Tibial artery (tissue), 4 donors: ENCODE measurements around the gene TMEM143.

ENCODE experiments used
- DNase-seq, 2 donors: peaks; one replicate each; pipeline ENCODE4 v3.0.0-alpha.2; 2019
- H3K27ac ChIP-seq, 2 donors: fragments of 200-600 bp; sonication (generic) in 1 of 2; 1 replicate in 1 of 2; 2 replicates in 1 of 2; pipeline ENCODE4 v1.5.1; 2018 to 2019; ENCODE audit warnings: mild to moderate bottlenecking in 1 of 2
- H3K27me3 ChIP-seq, 2 donors: fragments of 200-600 bp; sonication (generic) in 1 of 2; one replicate each; pipeline versions ENCODE4 v1.5.1 to v1.6.0; 2016 to 2019
- H3K36me3 ChIP-seq, 3 donors: fragments of 200-600 bp; sonication (generic) in 2 of 3; one replicate each; pipeline ENCODE4 v1.5.1; 2016 to 2019; ENCODE audit warnings: mild to moderate bottlenecking in 2 of 3
- H3K4me1 ChIP-seq, 4 donors: fragments of 200-600 bp; sonication (generic) in 2 of 4; 1 replicate in 3 of 4; 2 replicates in 1 of 4; pipeline ENCODE4 v1.5.1; 2016 to 2019
- H3K4me3 ChIP-seq, 2 donors: fragments of 200-600 bp; sonication (generic) in 1 of 2; 1 replicate in 1 of 2; 2 replicates in 1 of 2; pipeline ENCODE4 v1.5.1; 2018 to 2019; ENCODE audit warnings: mild to moderate bottlenecking in 2 of 2
- H3K9me3 ChIP-seq, 3 donors: fragments of 200-600 bp; sonication (generic) in 1 of 3; one replicate each; pipeline ENCODE4 v1.5.1; 2016 to 2019
- CTCF ChIP-seq, 2 experiments: fragments of 200-600 bp in 1 of 2; fragments of 450-650 bp in 1 of 2; IDR thresholded peaks; one replicate each; pipeline ENCODE4 v1.5.1; 2017 to 2019; ENCODE audit warnings: antibody characterized with exemption in 2 of 2, mild to moderate bottlenecking in 1 of 2, moderate library complexity in 1 of 2
- intact Hi-C: fragments of 100-400 bp; cut with DNase I; formaldehyde crosslinking; loops from one replicate; pipeline ENCODE4 v1.15.0; 2023; ENCODE audit warnings: low total_unique reads

The TMEM143 gene

GRCh38 chr19:48329167-48329891 lies 34.4 kb downstream of the TMEM143 start:
- no peak overlapping the region for H3K4me3 ChIP-seq
- no peak for DNase-seq
- no peaks in the 10 kb centered on the region for H3K27me3 ChIP-seq
- H3K27ac ChIP-seq: peak overlapping the region in 1 of 2 donors; percentile 45
- intact Hi-C loops: no loop called here
- TF ChIP-seq CTCF (IDR thresholded peaks at IDR 0.05): no peak
- peaks cover 0 to 46% (median 43%) of the 10 kb centered on the region in 4 donors for H3K4me1 ChIP-seq
- no peaks in the 10 kb centered on the region for H3K9me3 ChIP-seq
- H3K36me3 ChIP-seq: peaks cover 0 to 15% (median 10%) of the 10 kb centered on the region in 3 donors

GRCh38 chr19:48325265-48325910 lies 38.4 kb downstream of the TMEM143 start, which contains the start of gene EMP3:
Gene EMP3, plus strand, starts transcription at chr19:48325552. Its CDS starts 1,293 bp downstream, at chr19:48326845.
- H3K27me3 ChIP-seq: no peaks in the 10 kb centered on the region
- peaks cover 0 to 52% (median 38%) of the 10 kb centered on the region in 4 donors for H3K4me1 ChIP-seq
- no peak for TF ChIP-seq CTCF (IDR thresholded peaks at IDR 0.05)
- peaks cover 0 to 10% (median 10%) of the 10 kb centered on the region in 3 donors for H3K36me3 ChIP-seq
- peak within 1 kb of the TSS; percentile 88 to 90 for H3K27ac ChIP-seq
- H3K9me3 ChIP-seq: no peaks in the 10 kb centered on the region
- peak; percentile 88 to 95 for DNase-seq
- intact Hi-C loops: no loop called here
- peak within 1 kb of the TSS; percentile 58 to 59 for H3K4me3 ChIP-seq

GRCh38 chr19:48321622-48322591 lies 41.8 kb downstream of the TMEM143 start:
- peak in 1 of 2 experiments; percentile 17 for TF ChIP-seq CTCF (IDR thresholded peaks at IDR 0.05)
- peaks cover 0 to 47% (median 37%) of the 10 kb centered on the region in 4 donors for H3K4me1 ChIP-seq
- H3K4me3 ChIP-seq: peak overlapping the region; percentile 56 to 72
- no peaks in the 10 kb centered on the region for H3K36me3 ChIP-seq
- H3K27ac ChIP-seq: peak overlapping the region; percentile 97 to 98
- intact Hi-C loops: no loop called here
- H3K9me3 ChIP-seq: no peaks in the 10 kb centered on the region
- peak; percentile 99 to 100 for DNase-seq
- no peaks in the 10 kb centered on the region for H3K27me3 ChIP-seq

GRCh38 chr19:48321372-48321621 lies 42.4 kb downstream of the TMEM143 start:
- Histone ChIP-seq H3K4me3 (peak overlapping the region; percentile 56 to 72), H3K27ac (peak overlapping the region; percentile 97 to 98), H3K36me3 (no peaks in the 10 kb centered on the region), H3K4me1 (peaks cover 0 to 41% (median 31%) of the 10 kb centered on the region in 4 donors), H3K27me3 (no peaks in the 10 kb centered on the region), H3K9me3 (no peaks in the 10 kb centered on the region)
- TF ChIP-seq CTCF (IDR thresholded peaks at IDR 0.05): no peak
- intact Hi-C loops: no loop called here
- DNase-seq: peak; percentile 97 to 98
